HG02678 (cell line): Measurements from ENCODE around the gene ASPHD2.

Experiments used
- ATAC-seq: cut with Tn5 transposase; IDR thresholded peaks from one replicate; pipeline ENCODE4 v1.9.1; 2021; ENCODE audit warnings: mild to moderate bottlenecking, moderate library complexity; ENCODE audit not compliant: unreplicated experiment

ASPHD2 gene

GRCh38 chr22:26471522-26471921, 42.5 kb downstream of the ASPHD2 start:
- ATAC-seq = no peak

- no peak for ATAC-seq
Measured at GRCh38 chr22:26474682-26475081, 45.6 kb downstream of the ASPHD2 start.

- no peak for ATAC-seq
Measured at GRCh38 chr22:26476705-26477340, 47.8 kb downstream of the ASPHD2 start.

GRCh38 chr22:26477341-26477731, 48.3 kb downstream of the ASPHD2 start:
- no peak for ATAC-seq

GRCh38 chr22:26479043-26479791, 50.2 kb downstream of the ASPHD2 start:
- ATAC-seq = no peak

- ATAC-seq = no peak
Measured at GRCh38 chr22:26479792-26480610, 50.9 kb downstream of the ASPHD2 start.

- ATAC-seq = no peak
Measured at GRCh38 chr22:26480611-26480932, 51.5 kb downstream of the ASPHD2 start.

GRCh38 chr22:26481112-26481693, 52.1 kb downstream of the ASPHD2 start:
- no peak for ATAC-seq

GRCh38 chr22:26481694-26482093, 52.6 kb downstream of the ASPHD2 start:
- ATAC-seq = no peak

GRCh38 chr22:26482161-26482560, 53.1 kb downstream of the ASPHD2 start:
- no peak for ATAC-seq

- ATAC-seq = no peak
Measured at GRCh38 chr22:26483043-26483438, 54.0 kb downstream of the ASPHD2 start.

- peak; percentile 77 for ATAC-seq
Measured at GRCh38 chr22:26483439-26484359, 54.6 kb downstream of the ASPHD2 start, which contains the start of the genes HPS4 and SRRD. Gene HPS4 (minus strand): TSS chr22:26483783. CDS start chr22:26481762, 2,021 bp downstream. Gene SRRD (plus strand): TSS chr22:26483877. CDS start chr22:26483891, 14 bp downstream.

- ATAC-seq = no peak
Measured at GRCh38 chr22:26484360-26484706, 55.3 kb downstream of the ASPHD2 start.

GRCh38 chr22:26485013-26485412, 56.0 kb downstream of the ASPHD2 start:
- ATAC-seq = no peak

- ATAC-seq = no peak
Measured at GRCh38 chr22:26485806-26486390, 56.8 kb downstream of the ASPHD2 start.

- no peak for ATAC-seq
Measured at GRCh38 chr22:26486394-26486793, 57.3 kb downstream of the ASPHD2 start.

GRCh38 chr22:26487996-26488395, 58.9 kb downstream of the ASPHD2 start:
- no peak for ATAC-seq

- ATAC-seq = no peak
Measured at GRCh38 chr22:26489447-26490036, 60.5 kb downstream of the ASPHD2 start.

GRCh38 chr22:26492220-26492619, 63.2 kb downstream of the ASPHD2 start:
- no peak for ATAC-seq

GRCh38 chr22:26494506-26494905, 65.4 kb downstream of the ASPHD2 start:
- ATAC-seq = no peak
